Measurements from ENCODE around the gene SCNN1A. TPM values are rescaled to one million over a fixed set of nuclear protein-coding genes. Genes with fewer than 3 reads are reported as not detected.

The SCNN1A gene
- total and polyA plus RNA-seq, 2 donors (not counting 1 experiment from before 2014, with no cell fraction given): 0.20 TPM; not detected in 1

DNA sequence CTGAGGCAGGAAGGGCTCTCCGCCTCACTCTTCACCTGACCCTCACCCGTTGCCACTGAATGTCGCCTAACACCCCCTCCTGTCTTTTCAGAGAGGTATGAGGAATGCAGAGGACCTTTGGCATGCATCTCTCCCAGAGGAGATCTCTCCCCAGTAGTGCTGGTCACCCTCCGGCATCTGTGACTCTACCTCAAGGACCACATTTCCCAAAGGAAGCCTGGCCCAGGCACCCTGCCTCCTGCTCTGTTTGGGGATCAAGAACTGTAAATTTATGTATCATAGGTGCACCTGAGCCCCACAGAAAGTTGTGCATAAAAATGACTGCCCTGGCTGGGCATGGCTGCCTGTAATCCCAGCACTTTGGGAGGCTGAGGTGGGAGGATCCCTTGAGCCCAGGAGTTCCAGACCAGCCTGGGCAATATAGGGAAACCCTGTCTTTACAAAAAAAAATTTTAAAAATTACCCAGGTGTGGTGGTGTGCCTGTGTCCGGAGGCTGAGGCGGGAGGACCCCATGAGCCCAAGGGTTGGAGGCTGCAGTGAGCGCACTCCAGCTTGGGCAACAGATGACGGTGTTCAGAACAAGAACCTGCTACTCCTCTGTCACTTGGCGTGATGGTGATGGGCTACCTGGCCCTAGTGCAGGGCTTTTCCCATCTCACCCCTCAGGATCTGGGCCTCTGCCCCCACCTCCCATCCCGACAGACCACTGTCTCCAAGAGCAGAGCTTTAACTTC lies 47.2 kb downstream of the SCNN1A start:
- H3K4me1 ChIP-seq (ENCODE audit: control insufficient read depth in 2 of 2, insufficient read depth in 2 of 2, low read length in 2 of 2): peaks cover 32 to 43% of the 10 kb centered on the region in 2 donors
- no peaks in the 10 kb centered on the region for H3K9me3 Mint-ChIP-seq (ENCODE audit: insufficient read depth)
- H3K27me3 ChIP-seq (replicated peaks in 1 of 4; ENCODE audit: control extremely low read depth in 1 of 4, control insufficient read depth in 3 of 4, insufficient read depth in 4 of 4, low read length in 3 of 4): peaks cover 0 to 67% (median 53%) of the 10 kb centered on the region in 4 experiments
- no peak overlapping the region for H3K4me3 Mint-ChIP-seq
- ChIA-PET POLR2A (interaction anchor here (0.6 kb wide), 1 partner anchor 261 kb away, joined by 4 read pairs; no protein-coding TSS in a partner anchor), CTCF (no interaction called here)
- no peaks in the 10 kb centered on the region for H3K79me2 ChIP-seq (ENCODE audit: control insufficient read depth, insufficient read depth, low read length)
- no peak overlapping the region for H3K4me3 ChIP-seq (ENCODE audit: control extremely low read depth in 1 of 5, extremely low read depth in 1 of 5, insufficient read depth in 1 of 5, low read depth in 2 of 5, low read length in 4 of 5)
- TF ChIP-seq EZH2 (IDR thresholded peaks at IDR 0.05; ENCODE audit: borderline replicate concordance, insufficient read depth, low read depth, low read length, poor library complexity, severe bottlenecking): no peak
- TF ChIP-seq, protein P1, sequence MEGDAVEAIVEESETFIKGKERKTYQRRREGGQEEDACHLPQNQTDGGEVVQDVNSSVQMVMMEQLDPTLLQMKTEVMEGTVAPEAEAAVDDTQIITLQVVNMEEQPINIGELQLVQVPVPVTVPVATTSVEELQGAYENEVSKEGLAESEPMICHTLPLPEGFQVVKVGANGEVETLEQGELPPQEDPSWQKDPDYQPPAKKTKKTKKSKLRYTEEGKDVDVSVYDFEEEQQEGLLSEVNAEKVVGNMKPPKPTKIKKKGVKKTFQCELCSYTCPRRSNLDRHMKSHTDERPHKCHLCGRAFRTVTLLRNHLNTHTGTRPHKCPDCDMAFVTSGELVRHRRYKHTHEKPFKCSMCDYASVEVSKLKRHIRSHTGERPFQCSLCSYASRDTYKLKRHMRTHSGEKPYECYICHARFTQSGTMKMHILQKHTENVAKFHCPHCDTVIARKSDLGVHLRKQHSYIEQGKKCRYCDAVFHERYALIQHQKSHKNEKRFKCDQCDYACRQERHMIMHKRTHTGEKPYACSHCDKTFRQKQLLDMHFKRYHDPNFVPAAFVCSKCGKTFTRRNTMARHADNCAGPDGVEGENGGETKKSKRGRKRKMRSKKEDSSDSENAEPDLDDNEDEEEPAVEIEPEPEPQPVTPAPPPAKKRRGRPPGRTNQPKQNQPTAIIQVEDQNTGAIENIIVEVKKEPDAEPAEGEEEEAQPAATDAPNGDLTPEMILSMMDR (IDR thresholded peaks at IDR 0.05): no peak
- peaks cover 65% of the 10 kb centered on the region for H3K27me3 Mint-ChIP-seq
- DNase-seq: no peak
- WGBS (ENCODE audit: insufficient coverage): 90% methylated on average over 5 of the region's 10 CpGs
- no peak overlapping the region for H2AFZ ChIP-seq (ENCODE audit: insufficient read depth, low read depth, low read length, poor library complexity, severe bottlenecking)
- no peak overlapping the region for H3K4me2 ChIP-seq (replicated peaks; ENCODE audit: low read depth, low read length, poor library complexity, severe bottlenecking)
- no peak for ATAC-seq (ENCODE audit: low read depth)
- no peak overlapping the region for H3K9ac ChIP-seq (ENCODE audit: low read length)
- peaks cover 0 to 37% (median 0%) of the 10 kb centered on the region in 3 donors for H3K9me3 ChIP-seq (ENCODE audit: control extremely low read depth in 1 of 3, control insufficient read depth in 2 of 3, insufficient read depth in 1 of 3, low read length in 2 of 3)
- no peaks in the 10 kb centered on the region for H3K36me3 ChIP-seq (replicated peaks in 1 of 2; ENCODE audit: control extremely low read depth in 1 of 2, control insufficient read depth in 1 of 2, extremely low read depth in 1 of 2, insufficient read depth in 2 of 2, low read length in 1 of 2)
- peaks cover 16% of the 10 kb centered on the region for H4K20me1 ChIP-seq (ENCODE audit: control insufficient read depth, insufficient read depth, low read length, poor library complexity, severe bottlenecking)
- H3K4me1 Mint-ChIP-seq: peaks cover 28% of the 10 kb centered on the region
- intact Hi-C loops (cut with micrococcal nuclease): no loop called here
- no peak overlapping the region for H3K27ac Mint-ChIP-seq
- H3K27ac ChIP-seq (ENCODE audit: low read length in 2 of 2): no peak overlapping the region

Data from B cell (primary cell).